OCI-LY1 (cell line): ENCODE results near the gene BMI1.
"Not testable (repeated sequence)": the region's sequence is repeated elsewhere in the genome, so short reads cannot be mapped to it uniquely, and the experiment has no call there.

Experiments
- H2AFZ ChIP-seq: fragments of 200-600 bp; sonication (generic), shearing (Covaris generic); 2 replicates; pipeline ENCODE4 v1.6.0; 2014; ENCODE audit warnings: antibody characterized with exemption, mild to moderate bottlenecking, low read length
- H3F3A ChIP-seq: fragments of 200-600 bp; sonication (generic), shearing (Covaris generic); 2 replicates; pipeline ENCODE4 v1.6.0; 2014; ENCODE audit warnings: mild to moderate bottlenecking, antibody characterized with exemption, low read length, moderate library complexity; ENCODE audit not compliant: insufficient read depth
- H3K27ac ChIP-seq: fragments of 200-600 bp; sonication (generic); 2 replicates; pipeline ENCODE4 v1.5.1; 2014; ENCODE audit warnings: low read length, mixed run types, mild to moderate bottlenecking, low read depth; ENCODE audit not compliant: poor library complexity, severe bottlenecking
- H3K27me3 ChIP-seq: fragments of 200-600 bp; sonication (generic); 2 replicates; pipeline ENCODE4 v1.6.0; 2014; ENCODE audit warnings: antibody characterized with exemption, mild to moderate bottlenecking, low read length, moderate library complexity; ENCODE audit not compliant: insufficient read depth
- H3K36me3 ChIP-seq: fragments of 200-600 bp; sonication (generic); 2 replicates; pipeline ENCODE4 v1.6.1; 2014; ENCODE audit warnings: mild to moderate bottlenecking, antibody characterized with exemption, low read length, moderate library complexity, mixed read lengths; ENCODE audit not compliant: insufficient read depth
- H3K4me1 ChIP-seq: fragments of 200-600 bp; sonication (generic); 2 replicates; pipeline ENCODE4 v1.5.1; 2014; ENCODE audit warnings: mild to moderate bottlenecking, low read length, moderate library complexity; ENCODE audit not compliant: insufficient read depth, severe bottlenecking
- H3K4me2 ChIP-seq: fragments of 200-600 bp; sonication (generic), shearing (Covaris generic); 2 replicates; pipeline ENCODE4 v1.6.1; 2014; ENCODE audit warnings: low read length
- H3K4me3 ChIP-seq: fragments of 200-600 bp; sonication (generic); 2 replicates; pipeline ENCODE4 v1.5.1; 2014; ENCODE audit warnings: low read length, low read depth, mild to moderate bottlenecking, mixed read lengths; ENCODE audit not compliant: poor library complexity, severe bottlenecking
- H3K79me2 ChIP-seq: fragments of 200-600 bp; shearing (Covaris generic); 2 replicates; pipeline ENCODE4 v1.6.1; 2016; ENCODE audit warnings: mixed run types, low read length, mixed read lengths; ENCODE audit not compliant: insufficient read depth
- H3K9ac ChIP-seq: fragments of 200-600 bp; sonication (generic), shearing (Covaris generic); 2 replicates; pipeline ENCODE4 v1.6.1; 2014; ENCODE audit warnings: mild to moderate bottlenecking, low read length, mixed read lengths
- H3K9me2 ChIP-seq: fragments of 200-600 bp; sonication (generic), shearing (Covaris generic); 2 replicates; pipeline ENCODE4 v1.6.1; 2014; ENCODE audit warnings: low read depth, mild to moderate bottlenecking, low read length, mixed read lengths
- H3K9me3 ChIP-seq: fragments of 200-600 bp; shearing (Covaris generic); 2 replicates; pipeline ENCODE4 v1.6.1; 2014; ENCODE audit warnings: low read length, mixed read lengths
- H4K20me1 ChIP-seq: fragments of 200-600 bp; sonication (generic), shearing (Covaris generic); 2 replicates; pipeline ENCODE4 v1.6.0; 2016; ENCODE audit warnings: mild to moderate bottlenecking, low read length; ENCODE audit not compliant: insufficient read depth
- CTCF ChIP-seq: fragments of 200-600 bp; sonication (generic), shearing (Covaris generic); IDR thresholded peaks from 2 replicates; pipeline ENCODE4 v1.5.1; 2017; ENCODE audit warnings: mild to moderate bottlenecking, antibody characterized with exemption, low read length, moderate library complexity, mixed read lengths
- EZH2 ChIP-seq: fragments of 200-600 bp; sonication (generic), shearing (Covaris generic); IDR thresholded peaks from 2 replicates; pipeline ENCODE4 v1.8.0; 2017; ENCODE audit warnings: borderline replicate concordance, mixed run types, mild to moderate bottlenecking, antibody characterized with exemption, low read length, moderate library complexity, mixed read lengths

BMI1 gene

DNA sequence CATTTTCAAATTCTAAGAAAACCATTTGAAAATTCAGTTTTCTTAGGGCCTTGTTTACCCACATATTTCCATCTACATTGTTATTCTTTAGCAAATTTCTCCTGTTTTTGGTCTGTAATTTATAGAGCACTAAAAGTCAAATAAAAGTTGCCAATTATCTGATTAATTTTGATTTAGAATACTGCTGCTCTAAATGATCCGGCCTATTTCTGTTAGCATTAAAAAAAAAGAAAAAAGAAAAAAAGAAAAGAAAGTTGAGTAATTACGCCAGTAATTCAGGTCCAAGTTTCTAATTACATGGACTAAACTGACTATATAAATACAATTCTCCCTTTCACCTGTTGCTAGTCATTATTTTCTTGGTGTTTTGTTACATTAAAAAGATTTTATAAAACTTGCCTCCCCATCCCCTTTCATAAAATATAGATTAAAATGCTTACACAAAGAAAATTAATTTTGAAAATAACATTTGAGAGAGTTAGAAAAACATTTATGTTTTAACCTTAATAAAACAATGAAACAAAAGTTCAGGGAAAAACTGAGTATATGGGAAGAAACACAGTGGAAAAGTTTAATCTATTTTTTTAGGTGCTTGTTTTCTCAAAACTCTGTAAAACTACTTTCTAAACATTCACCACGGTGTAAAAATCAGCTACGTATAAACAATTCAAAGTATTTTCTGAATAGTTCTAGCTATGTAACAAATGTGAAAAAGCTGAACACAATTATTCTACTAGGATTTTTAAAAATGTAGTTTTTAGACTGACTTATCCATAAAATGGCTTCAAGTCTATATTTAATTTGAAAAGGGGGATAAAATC, 11.5 kb upstream of the BMI1 start:
- no peaks in the 10 kb centered on the region for H3K36me3 ChIP-seq
- H2AFZ ChIP-seq, result no peak overlapping the region
- H3K4me1 ChIP-seq, result no peaks in the 10 kb centered on the region
- H3F3A ChIP-seq, result no peaks in the 10 kb centered on the region
- no peak overlapping the region for H3K9ac ChIP-seq
- H3K27ac ChIP-seq, result no peak overlapping the region
- no peaks in the 10 kb centered on the region for H3K79me2 ChIP-seq
- no peak overlapping the region for H3K4me3 ChIP-seq
- H3K9me2 ChIP-seq, result no peaks in the 10 kb centered on the region
- H3K9me3 ChIP-seq, result no peaks in the 10 kb centered on the region
- TF ChIP-seq CTCF (no peak), EZH2 (no peak)
- H4K20me1 ChIP-seq, result no peaks in the 10 kb centered on the region
- H3K4me2 ChIP-seq, result no peak overlapping the region
- H3K27me3 ChIP-seq, result no peaks in the 10 kb centered on the region

DNA sequence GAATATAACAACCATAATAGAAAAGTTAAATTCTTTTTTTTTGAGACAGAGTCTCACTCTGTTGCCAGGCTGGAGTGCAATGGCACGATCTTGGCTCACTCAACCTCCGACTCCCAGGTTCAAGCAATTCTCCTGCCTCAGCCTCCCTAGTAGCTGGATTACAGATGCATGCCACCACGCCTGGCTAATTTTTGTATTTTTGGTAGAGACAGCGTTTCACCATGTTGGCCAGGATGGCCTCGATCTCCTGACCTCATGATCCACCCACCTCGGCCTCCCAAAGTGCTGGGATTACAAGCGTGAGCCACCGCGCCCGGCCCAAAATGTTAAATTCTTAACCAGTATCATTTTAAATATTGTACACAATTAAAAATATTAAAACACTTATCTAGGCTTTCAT, 10.9 kb upstream of the BMI1 start:
- H4K20me1 ChIP-seq, H3K9me2 ChIP-seq, H3K4me1 ChIP-seq, H3K4me2 ChIP-seq, H3F3A ChIP-seq, H3K9ac ChIP-seq, H3K79me2 ChIP-seq, H3K36me3 ChIP-seq, H3K27ac ChIP-seq, H3K27me3 ChIP-seq, H2AFZ ChIP-seq, H3K4me3 ChIP-seq, H3K9me3 ChIP-seq: not testable (repeated sequence)

GRCh38 chr10:22310928-22311327, 10.0 kb upstream of the BMI1 start:
- no peak overlapping the region for H2AFZ ChIP-seq
- no peaks in the 10 kb centered on the region for H3K27me3 ChIP-seq

More at GRCh38 chr10:22310928-22311327, 10.0 kb upstream of the BMI1 start:
- Histone ChIP-seq H3K4me1 (peaks cover 7% of the 10 kb centered on the region), H3K36me3 (no peaks in the 10 kb centered on the region), H3K9ac (no peak overlapping the region), H4K20me1 (no peaks in the 10 kb centered on the region), H3K9me2 (no peaks in the 10 kb centered on the region), H3K27ac (no peak overlapping the region), H3K4me3 (no peak overlapping the region), H3K79me2 (no peaks in the 10 kb centered on the region), H3K4me2 (no peak overlapping the region), H3F3A (no peaks in the 10 kb centered on the region), H3K9me3 (no peaks in the 10 kb centered on the region)
- no peak for TF ChIP-seq EZH2
- TF ChIP-seq CTCF, result no peak
